Fibroblast of gingiva (primary cell): Measurements from ENCODE around the gene SLC4A8.
"Not testable (repeated sequence)": the region's sequence is repeated elsewhere in the genome, so short reads cannot be mapped to it uniquely, and the experiment has no call there.

ENCODE experiments used
- DNase-seq: peaks from one replicate; pipeline ENCODE4 v3.0.0-alpha.2; 2011; ENCODE audit warnings: low read depth

SLC4A8 gene

GRCh38 chr12:51430196-51430895 lies 5.7 kb downstream of the SLC4A8 start:
- no peak for DNase-seq

- no peak for DNase-seq
Measured at GRCh38 chr12:51432921-51433320, 8.3 kb downstream of the SLC4A8 start.

GRCh38 chr12:51434305-51434704 lies 9.7 kb downstream of the SLC4A8 start:
- no peak for DNase-seq

GRCh38 chr12:51437431-51437830 lies 12.8 kb downstream of the SLC4A8 start:
- no peak for DNase-seq

GRCh38 chr12:51439330-51439729 lies 14.7 kb downstream of the SLC4A8 start:
- DNase-seq, result no peak

- DNase-seq, result peak; percentile 37
Measured at GRCh38 chr12:51441583-51441982, 17.0 kb downstream of the SLC4A8 start.

GRCh38 chr12:51442324-51442723 lies 17.7 kb downstream of the SLC4A8 start:
- DNase-seq, result no peak

GRCh38 chr12:51443573-51443972 lies 18.9 kb downstream of the SLC4A8 start:
- DNase-seq, result no peak

- no peak for DNase-seq
Measured at GRCh38 chr12:51448618-51449256, 24.1 kb downstream of the SLC4A8 start.

GRCh38 chr12:51449580-51450246 lies 25.1 kb downstream of the SLC4A8 start:
- no peak for DNase-seq

- DNase-seq, result no peak
Measured at GRCh38 chr12:51450333-51450732, 25.7 kb downstream of the SLC4A8 start.

GRCh38 chr12:51450806-51451205 lies 26.2 kb downstream of the SLC4A8 start:
- DNase-seq, result no peak

GRCh38 chr12:51454016-51454415 lies 29.4 kb downstream of the SLC4A8 start:
- not testable (repeated sequence) for DNase-seq

- not testable (repeated sequence) for DNase-seq
Measured at GRCh38 chr12:51455050-51455449, 30.4 kb downstream of the SLC4A8 start.

- no peak for DNase-seq
Measured at GRCh38 chr12:51458635-51459034, 34.0 kb downstream of the SLC4A8 start.

GRCh38 chr12:51460519-51460918 lies 35.9 kb downstream of the SLC4A8 start:
- DNase-seq, result no peak

- DNase-seq, result no peak
Measured at GRCh38 chr12:51465491-51465890, 40.9 kb downstream of the SLC4A8 start.

- DNase-seq, result no peak
Measured at GRCh38 chr12:51470116-51470515, 45.5 kb downstream of the SLC4A8 start.

- DNase-seq, result no peak
Measured at GRCh38 chr12:51471111-51471864, 46.7 kb downstream of the SLC4A8 start.

GRCh38 chr12:51472984-51473383 lies 48.4 kb downstream of the SLC4A8 start:
- no peak for DNase-seq

GRCh38 chr12:51473947-51474346 lies 49.3 kb downstream of the SLC4A8 start:
- DNase-seq, result no peak

- DNase-seq, result no peak
Measured at GRCh38 chr12:51475543-51475942, 50.9 kb downstream of the SLC4A8 start.

- no peak for DNase-seq
Measured at GRCh38 chr12:51480978-51481377, 56.3 kb downstream of the SLC4A8 start.
